Mammary epithelial cell (primary cell): ENCODE data around the gene KRTAP10-9.

Experiments
- EZH2 ChIP-seq: IDR thresholded peaks from 2 replicates; pipeline ENCODE4 v1.6.1; 2012; ENCODE audit warnings: low read length, inconsistent platforms, borderline replicate concordance
- TF ChIP-seq, protein P1 (sequence below), 2 donors: IDR thresholded peaks in 1 of 2; conservative IDR thresholded peaks in 1 of 2; 2 replicates each; pipeline ENCODE4 v1.5.1; 2011 to 2012; ENCODE audit warnings: inconsistent platforms in 2 of 2, low read length in 2 of 2, mild to moderate bottlenecking in 2 of 2, control low read depth in 1 of 2, low read depth in 1 of 2; ENCODE audit not compliant: insufficient read depth in 1 of 2; ENCODE audit errors: extremely low read depth in 1 of 2

DNA sequence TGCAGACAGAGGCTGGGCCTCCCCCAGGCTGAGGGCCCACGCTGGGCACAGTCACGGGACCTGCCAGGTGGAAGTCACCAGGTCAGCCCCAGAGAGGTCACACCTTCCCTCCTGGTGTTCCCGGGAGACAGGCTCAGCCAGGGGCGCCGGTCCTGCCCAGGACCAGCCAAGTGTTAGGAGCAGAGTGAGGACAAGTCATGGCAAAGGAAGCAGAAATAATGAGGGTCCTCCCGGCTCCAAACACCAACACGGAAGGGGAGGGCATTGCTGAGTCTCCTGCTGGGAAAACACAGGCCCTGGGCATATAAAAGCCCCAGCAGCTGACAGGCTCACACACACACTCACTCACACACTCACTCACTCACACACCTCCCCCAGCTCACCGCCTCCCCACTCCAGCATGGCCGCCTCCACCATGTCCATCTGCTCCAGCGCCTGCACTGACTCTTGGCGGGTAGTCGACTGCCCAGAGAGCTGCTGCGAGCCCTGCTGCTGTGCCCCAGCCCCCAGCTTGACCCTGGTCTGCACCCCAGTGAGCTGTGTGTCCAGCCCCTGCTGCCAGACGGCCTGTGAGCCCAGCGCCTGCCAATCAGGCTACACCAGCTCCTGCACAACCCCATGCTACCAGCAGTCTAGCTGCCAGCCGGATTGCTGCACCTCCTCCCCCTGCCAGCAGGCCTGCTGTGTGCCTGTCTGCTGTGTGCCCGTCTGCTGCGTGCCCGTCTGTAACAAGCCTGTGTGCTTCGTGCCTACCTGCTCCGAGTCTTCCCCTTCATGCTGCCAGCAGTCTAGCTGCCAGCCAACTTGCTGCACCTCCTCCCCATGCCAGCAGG is 10.3 kb downstream of the KRTAP10-9 start, which contains the start of gene KRTAP10-10:
- TF ChIP-seq, protein P1, sequence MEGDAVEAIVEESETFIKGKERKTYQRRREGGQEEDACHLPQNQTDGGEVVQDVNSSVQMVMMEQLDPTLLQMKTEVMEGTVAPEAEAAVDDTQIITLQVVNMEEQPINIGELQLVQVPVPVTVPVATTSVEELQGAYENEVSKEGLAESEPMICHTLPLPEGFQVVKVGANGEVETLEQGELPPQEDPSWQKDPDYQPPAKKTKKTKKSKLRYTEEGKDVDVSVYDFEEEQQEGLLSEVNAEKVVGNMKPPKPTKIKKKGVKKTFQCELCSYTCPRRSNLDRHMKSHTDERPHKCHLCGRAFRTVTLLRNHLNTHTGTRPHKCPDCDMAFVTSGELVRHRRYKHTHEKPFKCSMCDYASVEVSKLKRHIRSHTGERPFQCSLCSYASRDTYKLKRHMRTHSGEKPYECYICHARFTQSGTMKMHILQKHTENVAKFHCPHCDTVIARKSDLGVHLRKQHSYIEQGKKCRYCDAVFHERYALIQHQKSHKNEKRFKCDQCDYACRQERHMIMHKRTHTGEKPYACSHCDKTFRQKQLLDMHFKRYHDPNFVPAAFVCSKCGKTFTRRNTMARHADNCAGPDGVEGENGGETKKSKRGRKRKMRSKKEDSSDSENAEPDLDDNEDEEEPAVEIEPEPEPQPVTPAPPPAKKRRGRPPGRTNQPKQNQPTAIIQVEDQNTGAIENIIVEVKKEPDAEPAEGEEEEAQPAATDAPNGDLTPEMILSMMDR (conservative IDR thresholded peaks at IDR 0.05 in 1 of 2, IDR thresholded peaks at IDR 0.05 in 1 of 2; ENCODE audit: extremely low read depth in 1 of 2, insufficient read depth in 1 of 2, low read depth in 1 of 2, low read length in 2 of 2): no peak
- TF ChIP-seq EZH2: no peak
